GM21576 (cell line): ENCODE data around the gene SEPTIN5.

ENCODE experiments used
- ATAC-seq: cut with Tn5 transposase; IDR thresholded peaks from one replicate; pipeline ENCODE4 v1.9.1; 2021; ENCODE audit warnings: mild to moderate bottlenecking, moderate library complexity; ENCODE audit not compliant: unreplicated experiment

SEPTIN5 gene

DNA sequence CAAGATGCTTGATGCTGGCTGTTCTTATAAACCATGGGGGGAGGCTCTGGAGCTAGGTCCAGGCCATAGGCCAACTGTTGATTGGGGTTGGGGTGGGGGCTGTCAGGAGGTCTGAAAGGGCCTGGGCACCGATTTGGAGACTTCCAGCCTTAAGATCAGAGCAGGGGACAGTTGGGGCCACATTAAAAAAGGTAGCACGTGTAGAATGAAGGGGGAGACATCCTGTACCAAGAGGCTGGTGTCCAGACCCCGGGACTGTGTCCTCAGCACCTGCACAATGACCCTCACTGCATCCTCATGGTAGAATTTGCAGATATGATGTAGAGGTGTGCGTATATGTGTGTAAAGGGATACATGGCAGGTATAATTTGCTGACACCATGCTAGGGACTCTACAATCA lies 33.8 kb downstream of the SEPTIN5 start:
- ATAC-seq = no peak

DNA sequence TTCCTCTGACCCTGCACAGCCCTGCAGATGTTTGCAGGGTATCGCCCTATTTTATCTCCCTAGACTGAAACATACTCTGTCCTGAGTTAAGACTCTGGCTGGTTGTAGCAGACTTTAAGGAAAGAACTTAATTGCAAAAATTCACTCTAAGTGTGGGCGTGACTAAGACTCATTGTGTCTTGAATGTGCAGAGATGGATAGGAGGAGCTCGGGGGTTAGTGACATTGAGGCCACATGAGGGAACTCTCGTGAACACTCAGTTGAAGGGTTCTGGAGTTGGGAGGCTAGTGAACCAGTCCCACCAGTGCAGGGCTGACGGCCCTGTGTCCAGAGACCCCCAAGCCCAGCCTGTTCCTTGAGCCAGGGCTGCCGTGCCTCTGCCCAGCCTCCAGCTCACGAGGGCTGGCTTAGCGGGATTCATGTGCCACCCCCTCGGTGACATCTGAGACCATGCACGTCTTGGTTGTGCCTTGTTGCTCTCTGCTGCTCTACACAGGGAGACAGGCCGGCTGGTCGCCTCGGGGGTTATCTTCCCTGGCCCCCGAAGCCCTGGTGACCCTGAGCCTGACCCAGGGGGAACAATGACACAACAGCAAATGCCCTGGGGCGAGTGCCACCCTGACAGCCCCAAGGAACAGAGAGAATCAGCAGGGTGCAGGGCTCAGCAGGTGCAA lies 34.8 kb downstream of the SEPTIN5 start:
- ATAC-seq = no peak

DNA sequence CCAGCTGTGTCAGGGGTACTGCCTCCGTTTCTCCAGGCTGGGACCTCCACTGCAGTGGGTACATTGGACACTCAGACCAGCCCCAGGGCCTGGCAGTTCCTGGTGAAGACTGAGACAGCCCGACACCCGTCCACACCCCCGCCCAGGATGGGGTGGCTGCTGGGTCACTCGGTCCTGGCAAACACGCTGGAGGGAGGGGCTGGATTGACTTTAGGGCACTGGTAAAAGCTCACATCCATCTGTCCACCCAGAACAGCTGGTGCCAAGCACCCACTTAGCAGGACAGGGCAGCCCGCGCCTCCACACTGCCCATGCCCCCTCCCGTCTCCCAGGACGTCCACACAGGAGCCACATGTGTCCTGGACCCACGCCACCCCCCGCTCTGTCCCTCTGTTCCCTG lies 35.6 kb downstream of the SEPTIN5 start:
- no peak for ATAC-seq

DNA sequence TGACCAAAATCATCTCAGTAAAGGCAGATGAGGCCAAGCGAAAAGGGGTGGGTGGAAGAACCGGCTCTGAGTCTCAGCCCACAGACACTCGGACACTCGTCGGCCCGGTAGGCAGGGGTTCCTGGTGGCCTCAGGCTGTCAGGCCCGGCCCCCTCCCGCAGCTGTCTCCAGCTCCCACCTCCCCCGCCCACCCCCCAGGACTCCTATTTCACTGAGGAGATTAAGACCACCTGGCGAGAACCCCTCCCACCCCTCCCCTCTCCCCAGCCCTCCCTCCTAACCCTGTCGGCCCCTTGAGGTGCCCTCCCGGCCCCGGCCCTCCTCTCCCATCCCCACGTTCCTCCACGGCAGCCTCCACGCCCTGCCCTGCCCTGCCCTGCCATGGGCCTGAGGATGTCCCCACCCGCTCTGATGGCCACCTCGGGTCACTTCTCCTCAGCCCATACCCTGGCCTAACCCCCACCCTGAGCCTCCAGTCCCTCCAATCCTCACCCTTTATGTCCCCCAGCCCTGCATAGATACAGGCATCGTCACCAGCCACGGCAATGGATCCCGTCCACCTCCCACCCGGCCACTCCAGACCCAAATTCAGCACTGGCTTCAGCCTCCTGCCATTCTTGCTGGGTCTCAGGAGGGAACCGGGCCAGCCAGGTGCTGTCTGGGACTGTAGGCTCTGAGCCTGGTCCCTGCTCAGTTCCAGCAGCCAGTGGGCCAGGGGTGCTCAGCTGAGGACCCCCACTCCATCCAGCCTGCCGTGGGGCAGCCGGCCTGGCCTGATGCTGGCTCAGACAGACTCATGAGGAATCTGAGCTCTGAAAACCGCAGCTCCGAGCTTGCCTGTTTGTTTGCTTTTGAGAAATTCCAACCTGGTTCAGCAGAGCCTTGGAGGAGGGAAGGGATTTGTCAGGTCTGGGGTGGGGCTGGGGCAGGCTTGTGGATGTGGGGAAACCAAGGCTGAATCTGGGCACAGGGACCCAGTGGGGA lies 36.5 kb downstream of the SEPTIN5 start:
- ATAC-seq = no peak

DNA sequence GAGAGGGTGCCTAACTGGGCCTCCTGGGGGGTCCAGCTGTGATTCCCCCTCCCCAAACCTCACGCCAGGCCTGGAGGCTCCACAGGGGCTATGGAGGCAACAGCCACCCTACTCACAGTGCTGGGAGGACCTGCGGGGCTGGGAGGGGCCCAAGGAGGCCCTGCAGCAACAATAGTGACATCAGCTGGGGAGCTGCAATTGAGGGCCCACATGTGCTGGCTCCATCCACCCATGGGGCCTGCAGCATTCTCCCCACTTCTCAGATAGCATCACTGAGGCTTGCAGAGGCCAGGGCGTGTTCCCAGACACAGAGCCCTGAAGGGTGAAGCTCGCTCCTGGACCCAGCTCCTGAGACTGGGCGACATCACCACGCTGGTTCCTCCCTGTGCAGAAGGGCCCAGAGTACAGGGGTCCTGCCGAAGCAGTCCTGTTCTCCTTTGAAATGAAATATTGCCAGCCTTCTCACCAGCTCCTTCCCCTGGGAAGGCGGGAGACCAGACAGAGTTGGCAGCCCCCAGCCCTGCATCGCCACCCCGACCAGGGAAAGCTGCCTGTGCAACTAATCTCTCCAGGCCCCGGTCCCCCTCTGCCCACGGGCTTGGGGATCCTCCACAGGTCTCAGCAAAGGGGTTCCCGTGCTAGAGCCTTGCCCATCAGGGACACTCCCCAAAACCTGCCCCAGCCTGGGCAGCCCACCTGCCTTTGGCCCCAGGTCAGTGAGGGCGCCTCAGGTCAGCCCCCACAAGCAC lies 37.4 kb downstream of the SEPTIN5 start:
- ATAC-seq = no peak

DNA sequence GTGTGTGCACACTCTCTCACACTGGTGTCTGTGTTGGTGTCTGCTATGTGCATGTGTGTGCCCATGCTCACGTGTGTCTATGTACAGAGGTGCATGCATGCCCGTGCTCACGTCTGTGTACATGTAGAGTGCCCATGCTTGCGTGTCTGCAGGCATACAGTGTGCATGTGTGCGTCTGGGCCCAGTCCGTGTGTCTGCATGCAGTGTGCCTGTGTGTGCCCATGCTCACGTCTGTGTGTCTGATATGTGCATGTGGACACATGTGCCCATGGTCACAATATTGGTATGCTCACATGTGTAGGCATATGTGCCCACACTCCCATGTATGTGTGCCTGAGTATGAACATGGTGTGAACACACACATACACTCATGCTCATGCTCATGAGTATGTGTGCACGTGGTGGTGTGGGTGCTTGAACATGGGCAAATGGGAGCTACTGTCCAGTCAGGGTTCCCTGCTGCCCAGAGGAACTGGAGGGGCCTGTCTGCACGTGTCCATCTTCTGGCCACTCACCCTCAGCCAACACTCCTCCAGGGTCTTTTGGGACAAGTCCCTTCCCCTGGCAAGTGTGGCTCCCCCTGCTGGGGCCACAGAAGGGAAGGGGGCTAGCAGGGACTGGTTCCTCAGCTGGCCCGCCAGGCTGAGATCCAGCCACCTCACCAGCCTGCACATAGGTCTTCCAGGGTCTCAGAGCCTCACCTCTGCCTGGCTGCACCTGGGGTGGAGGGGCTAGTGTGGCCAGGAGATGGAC lies 39.0 kb downstream of the SEPTIN5 start:
- ATAC-seq = no peak

DNA sequence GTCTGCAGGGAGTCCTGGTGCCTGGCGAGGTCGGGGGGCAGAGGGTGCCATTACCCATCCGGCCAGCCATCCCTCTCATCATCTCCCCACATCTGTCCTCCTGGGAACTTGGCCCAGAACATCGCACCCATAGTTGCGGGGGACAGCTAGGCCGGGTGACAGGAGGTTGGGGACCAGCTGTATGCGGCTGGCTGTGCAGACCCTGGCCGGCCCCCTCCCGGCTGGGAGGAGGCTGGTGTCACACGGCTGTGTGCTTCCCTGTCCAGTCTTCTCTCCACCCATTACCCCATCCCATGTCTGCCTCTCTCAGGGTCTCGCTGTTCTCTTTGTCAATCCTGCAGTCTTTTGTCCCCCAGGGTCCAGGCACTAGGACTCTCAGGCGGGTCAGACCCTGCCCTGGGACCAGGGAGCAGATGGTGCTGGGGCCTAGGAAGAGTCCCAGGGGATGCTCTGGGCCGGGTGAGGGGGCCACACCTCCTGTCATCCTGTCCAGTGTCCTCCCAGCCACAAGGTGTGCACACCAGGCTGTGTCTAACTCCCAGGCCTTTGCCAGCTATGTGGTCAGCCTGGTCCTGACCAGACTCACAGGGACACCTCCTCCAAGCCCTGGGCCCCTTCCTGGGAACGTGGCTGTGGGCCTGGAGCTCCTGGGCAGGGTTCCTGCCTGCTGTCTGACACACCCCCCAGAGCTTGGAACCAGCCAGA lies 39.8 kb downstream of the SEPTIN5 start:
- no peak for ATAC-seq

DNA sequence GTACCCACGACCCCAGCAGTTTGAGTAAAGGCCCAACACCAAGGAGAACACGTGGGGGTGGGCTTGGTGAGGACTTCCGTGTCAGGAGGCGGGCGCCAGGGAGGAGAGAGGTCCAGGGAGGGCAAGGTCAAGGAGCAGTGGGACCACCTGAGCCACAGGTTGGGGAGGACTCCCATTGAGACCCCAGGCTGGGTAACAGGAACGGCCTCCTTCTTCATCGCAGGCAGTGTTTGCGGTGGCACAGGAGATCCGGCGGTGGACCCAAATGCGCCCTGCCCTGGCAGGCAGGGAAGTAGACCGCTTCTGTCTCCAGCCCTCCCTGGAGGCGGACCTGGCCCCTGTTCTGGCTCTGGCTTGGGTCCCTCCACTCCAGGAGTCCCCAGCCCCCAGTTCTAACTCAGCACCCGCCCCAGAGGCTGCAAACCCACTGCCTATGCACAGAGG lies 40.4 kb downstream of the SEPTIN5 start:
- no peak for ATAC-seq

DNA sequence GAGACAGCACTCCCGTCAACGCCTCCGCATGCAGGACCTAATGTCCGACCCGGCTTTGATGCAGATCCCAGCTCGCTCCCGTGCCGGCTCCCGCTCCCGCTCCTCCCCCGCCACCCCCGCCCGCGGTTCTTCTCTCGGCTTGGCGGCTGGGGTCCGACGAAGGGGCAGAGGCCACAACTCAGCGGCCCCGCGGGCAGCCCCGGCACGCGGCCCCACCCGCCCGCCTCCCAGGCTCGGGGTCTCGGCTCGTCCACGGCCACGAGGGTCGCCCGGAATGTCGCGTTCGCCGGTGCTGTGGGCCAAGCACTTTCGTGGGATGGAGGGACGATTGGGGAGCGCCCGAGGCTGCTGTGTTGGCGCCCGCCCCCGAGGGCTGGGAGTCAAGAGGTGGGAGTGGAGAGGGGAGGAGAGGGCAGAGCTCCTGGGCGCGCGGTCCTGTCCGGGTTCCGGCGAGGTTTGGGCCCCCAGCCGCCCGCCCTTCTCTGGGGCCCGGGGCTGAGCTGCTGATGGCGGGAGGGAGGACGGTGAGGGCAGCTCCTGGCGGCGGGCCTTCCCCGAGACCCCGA lies 40.9 kb downstream of the SEPTIN5 start:
- no peak for ATAC-seq

DNA sequence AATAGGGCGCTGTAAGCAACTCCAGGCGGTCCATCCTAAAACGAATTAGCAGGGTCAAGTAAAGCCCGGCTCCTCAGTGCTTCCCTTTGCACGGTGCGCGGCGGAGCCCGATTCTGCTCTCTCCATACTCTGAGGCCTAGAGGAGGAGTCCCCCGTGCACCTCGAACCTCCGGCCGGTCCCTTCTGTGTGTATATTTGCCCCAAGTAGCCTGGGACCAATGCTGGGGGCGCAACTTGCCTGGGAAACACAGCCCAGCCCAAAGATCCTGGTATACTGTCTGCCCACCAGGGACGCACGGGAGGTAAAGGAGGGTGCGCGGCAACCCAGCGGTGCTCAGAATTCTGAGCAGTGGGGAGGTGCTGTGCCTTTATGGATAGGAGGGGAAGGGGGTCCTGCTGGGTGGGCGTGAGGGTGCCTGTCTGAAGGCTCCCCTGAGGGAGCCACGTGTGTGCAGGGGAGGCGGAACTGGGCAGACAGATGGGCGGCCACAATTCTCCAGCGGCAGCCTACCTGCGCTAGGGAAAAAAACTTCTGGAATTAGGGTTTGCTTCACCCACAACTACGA lies 41.5 kb downstream of the SEPTIN5 start:
- no peak for ATAC-seq

DNA sequence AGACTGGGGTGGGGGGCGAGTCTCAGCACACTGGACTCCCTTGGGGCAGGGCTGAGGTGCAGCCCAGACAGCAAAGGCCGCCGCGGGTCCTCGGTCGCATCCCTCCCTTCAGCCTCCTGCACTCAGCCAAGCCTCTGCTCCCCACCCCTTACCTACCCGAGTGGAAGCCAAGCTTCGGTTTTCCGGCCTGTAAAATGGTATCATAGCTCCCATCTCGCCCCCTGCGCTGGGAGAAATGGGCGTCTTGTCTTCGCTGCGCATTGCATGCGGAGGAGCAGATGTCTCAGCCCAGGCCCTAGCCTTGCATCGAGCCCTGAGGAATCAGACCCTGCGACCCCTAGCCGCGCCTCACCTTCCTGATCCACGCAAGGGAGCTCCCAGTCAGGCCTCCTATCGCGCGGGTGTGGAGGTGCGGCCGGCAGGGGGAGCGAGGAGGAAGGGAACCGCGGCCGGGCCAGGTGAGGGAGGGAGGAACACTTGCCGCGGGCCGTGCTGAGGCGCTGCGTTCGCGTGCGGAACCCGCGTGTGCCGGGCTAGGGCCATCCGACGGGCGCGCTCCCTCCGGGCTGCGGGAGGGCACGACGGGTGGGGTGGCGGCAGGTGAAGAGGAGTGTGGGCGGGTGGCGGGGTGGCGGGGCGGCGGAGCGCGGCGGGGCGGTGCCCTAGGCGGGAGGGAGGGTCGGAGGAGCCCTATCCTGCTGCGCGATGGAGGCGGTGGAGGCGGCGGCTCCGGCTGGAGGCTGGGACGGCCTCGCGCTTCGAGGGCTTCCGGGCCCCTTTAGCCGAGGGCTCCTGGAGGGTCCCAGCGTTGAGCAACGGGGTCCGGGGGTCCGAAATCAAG lies 42.2 kb downstream of the SEPTIN5 start:
- no peak for ATAC-seq

DNA sequence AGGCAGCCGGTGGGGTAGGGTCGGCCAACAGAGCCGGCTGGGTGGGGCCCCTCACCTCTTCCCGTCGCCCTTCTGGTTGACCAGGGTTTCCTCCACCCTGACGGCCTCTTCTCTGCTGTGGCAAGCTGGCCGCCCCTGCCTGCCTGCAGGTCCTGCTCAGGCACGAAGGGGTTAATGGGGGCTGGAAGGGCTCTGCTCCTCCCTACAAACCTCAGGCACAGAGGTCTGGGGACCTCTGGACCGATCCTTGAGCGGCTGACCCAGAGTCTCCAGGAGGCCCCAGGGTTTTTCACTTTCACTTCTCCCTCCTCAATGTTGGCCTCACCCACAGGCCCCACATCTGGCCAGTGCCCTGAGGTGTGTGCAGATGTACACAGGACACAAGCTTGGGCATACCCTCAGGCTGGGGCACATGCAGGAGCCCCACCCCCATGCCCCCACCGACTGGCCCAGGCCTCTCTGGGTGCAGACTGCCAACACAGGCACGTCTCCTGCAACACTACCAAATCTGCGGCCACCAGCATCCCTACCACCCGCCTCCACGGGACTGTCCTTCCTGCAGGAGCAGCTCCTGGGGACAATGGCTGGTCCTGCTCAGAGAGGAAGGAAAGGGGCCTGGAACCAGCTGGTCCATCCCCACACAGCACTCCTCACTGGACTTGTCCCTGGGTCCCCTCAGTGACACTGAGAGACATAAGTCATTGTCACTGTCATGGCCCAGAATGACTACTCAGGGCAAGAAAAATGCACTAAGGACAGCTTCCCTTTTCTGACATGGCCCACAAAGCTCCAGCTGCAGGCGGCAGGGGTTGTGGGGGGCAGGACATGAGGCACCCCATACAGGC lies 43.1 kb downstream of the SEPTIN5 start:
- no peak for ATAC-seq

DNA sequence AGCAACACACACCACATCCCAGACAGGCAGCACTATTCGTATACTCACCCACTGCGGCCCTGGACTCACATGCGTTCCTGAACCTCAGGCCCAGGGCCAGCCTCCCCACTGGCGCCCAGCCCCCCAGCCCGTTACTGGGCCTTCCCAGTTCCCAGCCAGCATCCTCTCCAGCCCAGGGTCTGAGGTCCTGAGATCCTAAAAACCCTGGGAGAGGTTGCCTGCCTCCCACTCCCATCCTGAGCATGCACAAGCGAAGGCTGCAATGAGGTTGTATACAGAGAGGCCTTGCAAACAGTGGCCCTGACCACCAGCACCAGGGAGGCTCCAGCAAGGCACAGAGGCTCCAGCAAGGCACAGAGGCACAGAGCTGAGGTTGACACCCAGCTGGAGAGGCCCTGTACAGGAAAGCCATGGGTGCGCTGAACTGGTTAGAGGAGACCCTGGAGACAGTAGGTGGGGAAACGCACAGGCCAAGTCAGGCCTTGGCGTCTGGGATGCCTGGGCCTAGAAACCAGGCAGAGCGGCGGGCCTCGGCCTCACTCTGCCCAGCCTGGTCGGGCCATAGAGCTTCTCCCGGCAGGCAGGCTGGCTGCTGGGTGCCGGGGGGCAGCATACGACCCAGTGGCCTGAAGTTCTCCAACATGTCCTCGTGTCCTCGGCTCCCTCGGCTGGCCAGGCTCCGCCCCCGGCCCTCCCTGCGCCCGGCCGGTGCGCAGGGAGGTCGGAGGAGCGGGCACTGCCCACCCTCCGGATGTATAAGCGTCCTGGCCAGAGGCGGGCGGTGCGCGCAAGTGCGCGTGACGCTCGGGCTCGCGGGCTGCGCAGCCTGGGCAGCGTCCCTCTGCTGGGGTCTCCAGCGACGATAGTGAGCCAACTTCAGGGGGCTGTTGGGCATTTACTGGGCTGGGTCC lies 43.9 kb downstream of the SEPTIN5 start:
- ATAC-seq = no peak

DNA sequence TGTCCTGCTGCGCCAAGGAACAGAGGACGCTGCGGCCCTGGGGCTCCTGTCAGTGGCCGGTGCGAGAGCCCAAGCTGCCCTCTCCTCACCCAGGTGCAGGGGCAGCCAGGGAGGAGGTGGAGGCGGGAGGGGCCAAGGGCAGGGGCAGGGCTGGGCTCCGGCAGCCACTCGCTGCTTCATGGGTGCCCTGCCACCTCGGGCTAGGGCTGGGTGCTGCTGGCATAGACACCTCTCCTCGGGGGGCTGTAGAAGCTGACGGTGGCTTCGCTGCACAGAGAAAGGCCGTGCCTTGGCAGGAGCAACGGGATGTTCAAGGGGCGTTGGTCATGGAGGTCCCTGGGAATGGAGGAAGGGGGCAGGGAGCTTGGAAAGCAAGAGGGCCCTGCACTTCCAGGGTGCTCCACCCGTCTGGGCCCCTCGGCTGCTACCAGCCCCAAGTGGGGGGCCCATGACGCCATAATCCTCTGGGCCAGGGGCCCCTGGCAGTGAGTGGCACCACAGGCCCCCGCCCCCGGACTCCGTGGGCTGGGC lies 44.7 kb downstream of the SEPTIN5 start:
- ATAC-seq = no peak

DNA sequence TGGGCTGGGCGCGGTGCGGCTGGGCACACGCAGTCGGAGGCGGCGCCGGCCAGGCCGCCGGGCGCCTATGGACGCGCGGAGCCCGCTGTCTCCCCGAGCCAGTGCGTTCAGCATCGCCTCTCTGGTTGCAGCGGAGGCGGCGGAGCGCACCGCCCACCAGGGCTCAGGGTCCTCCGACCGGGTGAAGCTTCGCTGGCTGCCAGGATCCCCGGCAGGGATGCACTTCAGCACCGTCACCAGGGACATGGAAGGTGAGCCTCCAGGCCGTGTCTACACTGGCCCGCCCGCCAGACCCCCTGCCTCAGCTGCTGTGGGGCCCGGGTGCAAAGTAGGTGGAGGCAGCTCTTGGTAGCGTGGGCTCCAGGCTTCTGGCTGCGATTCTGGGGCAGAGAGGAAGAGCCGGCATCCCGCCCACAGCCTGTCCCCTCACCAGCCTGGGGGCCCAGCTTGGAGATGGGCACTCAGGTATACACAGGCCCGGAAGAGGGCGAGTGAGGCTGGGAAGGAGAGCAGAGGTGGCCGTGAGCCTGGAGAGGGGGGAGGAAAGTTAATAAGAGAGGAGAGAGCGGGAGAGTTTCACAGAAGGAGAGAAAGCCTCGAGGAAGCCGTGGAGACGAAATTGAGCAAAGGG lies 45.2 kb downstream of the SEPTIN5 start:
- no peak for ATAC-seq
